ENCODE data around the gene RPE65. TPM values are rescaled to one million over a fixed set of nuclear protein-coding genes. Genes with fewer than 3 reads are reported as not detected.

RPE65 gene
- not detected in 2 replicates for total RNA-seq (2014; rRNA removed; shearing (Covaris generic))
- polyA plus RNA-seq (2016; fragmentation: Nextera tagmentation; extraction: Ambion mirVana) = not detected in 2 replicates

- Histone ChIP-seq H3K36me3 (ENCODE audit: low read depth) (no peaks in the 10 kb centered on the region), H3K27me3 (replicated peaks; ENCODE audit: insufficient read depth) (peaks cover 4% of the 10 kb centered on the region; the same call in 1 of the 2 replicates), H3K79me2 (ENCODE audit: insufficient read depth) (no peaks in the 10 kb centered on the region), H3K4me2 (ENCODE audit: unreplicated experiment) (no peak within 1 kb of the TSS), H3K4me3 (no peak within 1 kb of the TSS), H3K27ac (no peak within 1 kb of the TSS), H4K20me1 (ENCODE audit: insufficient read depth) (no peaks in the 10 kb centered on the region), H3K9me3 (ENCODE audit: low read depth) (no peaks in the 10 kb centered on the region), H2AFZ (no peak within 1 kb of the TSS), H3K9ac (no peak within 1 kb of the TSS), H3K9me2 (ENCODE audit: insufficient read depth) (no peaks in the 10 kb centered on the region), H3F3A (ENCODE audit: insufficient read depth) (no peaks in the 10 kb centered on the region), H3K4me1 (ENCODE audit: insufficient read depth) (no peaks in the 10 kb centered on the region)
- TF ChIP-seq EZH2 (IDR thresholded peaks at IDR 0.05; ENCODE audit: insufficient read depth, poor library complexity, severe bottlenecking) (no peak), EZH2phosphoT487 (IDR thresholded peaks at IDR 0.05; ENCODE audit: insufficient read depth, low read depth) (no peak)
- in situ Hi-C loops (cut with MboI) = loop anchor here (25.0 kb wide), 1 partner anchor 1287 kb away; no protein-coding TSS in a partner anchor
- no peak for DNase-seq
- WGBS, 2 experiments (ENCODE audit: low coverage in 1 of 2, low lambda C conversion rate in 2 of 2, missing lambda C conversion rate in 2 of 2) = 33 to 52% methylated on average over 1 of the region's 1 CpG
Observed at GRCh38 chr1:68449901-68450300, at the start of gene RPE65. TSS of gene RPE65 (minus strand) at chr1:68449954. CDS start at chr1:68449905, 49 bp downstream.

- Histone ChIP-seq H4K20me1 (ENCODE audit: insufficient read depth) (no peaks in the 10 kb centered on the region), H2AFZ (peak overlapping the region; percentile 95), H3K4me2 (ENCODE audit: unreplicated experiment) (peak overlapping the region; percentile 85), H3K27ac (no peak overlapping the region), H3K4me3 (peak overlapping the region; percentile 82), H3K79me2 (ENCODE audit: insufficient read depth) (peaks cover 39% of the 10 kb centered on the region), H3K9ac (peak overlapping the region; percentile 85), H3K9me2 (ENCODE audit: insufficient read depth) (no peaks in the 10 kb centered on the region), H3K36me3 (ENCODE audit: low read depth) (no peaks in the 10 kb centered on the region), H3K9me3 (ENCODE audit: low read depth) (no peaks in the 10 kb centered on the region), H3K4me1 (ENCODE audit: insufficient read depth) (peaks cover 14% of the 10 kb centered on the region; the same call in 1 of the 2 replicates), H3K27me3 (replicated peaks; ENCODE audit: insufficient read depth) (no peaks in the 10 kb centered on the region), H3F3A (ENCODE audit: insufficient read depth) (no peaks in the 10 kb centered on the region)
- in situ Hi-C loops (cut with MboI) = loop anchor here (25.0 kb wide), 1 partner anchor 1640 kb away; no protein-coding TSS in a partner anchor
- TF ChIP-seq EZH2 (IDR thresholded peaks at IDR 0.05; ENCODE audit: insufficient read depth, poor library complexity, severe bottlenecking) (no peak), EZH2phosphoT487 (IDR thresholded peaks at IDR 0.05; ENCODE audit: insufficient read depth, low read depth) (no peak)
- no peak for DNase-seq
- 0 to 1% methylated on average over 3 of the region's 3 CpGs for WGBS, 2 experiments (ENCODE audit: low coverage in 1 of 2, low lambda C conversion rate in 2 of 2, missing lambda C conversion rate in 2 of 2)
Observed at GRCh38 chr1:68497358-68497698, 47.6 kb upstream of the RPE65 start.

- in situ Hi-C loops (cut with MboI) = loop anchor here (25.0 kb wide), 1 partner anchor 1640 kb away; no protein-coding TSS in a partner anchor
- Histone ChIP-seq H3K4me3 (peak within 1 kb of the TSS; percentile 82), H3K4me2 (ENCODE audit: unreplicated experiment) (peak within 1 kb of the TSS; percentile 94), H3F3A (ENCODE audit: insufficient read depth) (no peaks in the 10 kb centered on the region), H4K20me1 (ENCODE audit: insufficient read depth) (no peaks in the 10 kb centered on the region), H3K27me3 (replicated peaks; ENCODE audit: insufficient read depth) (no peaks in the 10 kb centered on the region), H3K36me3 (ENCODE audit: low read depth) (no peaks in the 10 kb centered on the region), H3K9ac (peak within 1 kb of the TSS; percentile 85), H3K9me2 (ENCODE audit: insufficient read depth) (no peaks in the 10 kb centered on the region), H3K79me2 (ENCODE audit: insufficient read depth) (peaks cover 43% of the 10 kb centered on the region), H3K9me3 (ENCODE audit: low read depth) (no peaks in the 10 kb centered on the region), H3K4me1 (ENCODE audit: insufficient read depth) (peaks cover 14% of the 10 kb centered on the region; the same call in 1 of the 2 replicates), H2AFZ (peak within 1 kb of the TSS; percentile 95), H3K27ac (peak within 1 kb of the TSS; percentile 24)
- 1 to 2% methylated on average over 50 to 58 of the region's 64 CpGs for WGBS, 2 experiments (ENCODE audit: low coverage in 1 of 2, low lambda C conversion rate in 2 of 2, missing lambda C conversion rate in 2 of 2)
- TF ChIP-seq EZH2 (IDR thresholded peaks at IDR 0.05; ENCODE audit: insufficient read depth, poor library complexity, severe bottlenecking) (no peak), EZH2phosphoT487 (IDR thresholded peaks at IDR 0.05; ENCODE audit: insufficient read depth, low read depth) (no peak)
- DNase-seq = peak; percentile 99
Observed at GRCh38 chr1:68496680-68497357, 47.1 kb upstream of the RPE65 start, which contains the start of gene DEPDC1. TSS of gene DEPDC1 (minus strand) at chr1:68497082. CDS start at chr1:68496999, 83 bp downstream.

GRCh38 chr1:68495968-68496679, 46.4 kb upstream of the RPE65 start:
- DNase-seq = peak; percentile 19
- Histone ChIP-seq H3K36me3 (ENCODE audit: low read depth) (no peaks in the 10 kb centered on the region), H3K4me3 (peak overlapping the region; percentile 82), H3K4me2 (ENCODE audit: unreplicated experiment) (peak overlapping the region; percentile 94), H3K27ac (peak overlapping the region; percentile 24; the same call in 1 of the 2 replicates), H3K79me2 (ENCODE audit: insufficient read depth) (peaks cover 50% of the 10 kb centered on the region), H3K27me3 (replicated peaks; ENCODE audit: insufficient read depth) (no peaks in the 10 kb centered on the region), H3F3A (ENCODE audit: insufficient read depth) (no peaks in the 10 kb centered on the region), H3K9me2 (ENCODE audit: insufficient read depth) (no peaks in the 10 kb centered on the region), H2AFZ (peak overlapping the region; percentile 95), H4K20me1 (ENCODE audit: insufficient read depth) (no peaks in the 10 kb centered on the region), H3K9me3 (ENCODE audit: low read depth) (no peaks in the 10 kb centered on the region), H3K9ac (peak overlapping the region; percentile 85), H3K4me1 (ENCODE audit: insufficient read depth) (peaks cover 14% of the 10 kb centered on the region; the same call in 1 of the 2 replicates)
- TF ChIP-seq EZH2phosphoT487 (IDR thresholded peaks at IDR 0.05; ENCODE audit: insufficient read depth, low read depth) (no peak), EZH2 (IDR thresholded peaks at IDR 0.05; ENCODE audit: insufficient read depth, poor library complexity, severe bottlenecking) (no peak)
- WGBS, 2 experiments (ENCODE audit: low coverage in 1 of 2, low lambda C conversion rate in 2 of 2, missing lambda C conversion rate in 2 of 2) = 7% methylated on average over 21 of the region's 21 CpGs
- in situ Hi-C loops (cut with MboI) = loop anchor here (25.0 kb wide), 1 partner anchor 1641 kb away; no protein-coding TSS in a partner anchor
